NCI-H1105 treated with DMSO at 0.1 percent for 48 hours (cell line): Measurements from ENCODE around the gene NDRG3.
"Not testable (repeated sequence)": the region's sequence is repeated elsewhere in the genome, so short reads cannot be mapped to it uniquely, and the experiment has no call there.

Source experiments
- DNase-seq: peaks from one replicate; lab custom pipeline; 2025; lab: John Stamatoyannopoulos, UW

Gene NDRG3

GRCh38 chr20:36644706-36645095 lies 101.2 kb downstream of the NDRG3 start:
- DNase-seq: no peak

GRCh38 chr20:36644032-36644705 lies 101.7 kb downstream of the NDRG3 start:
- DNase-seq: no peak

GRCh38 chr20:36642136-36642535 lies 103.8 kb downstream of the NDRG3 start:
- DNase-seq: no peak

- no peak for DNase-seq
Observed at GRCh38 chr20:36641506-36641843, 104.4 kb downstream of the NDRG3 start.

GRCh38 chr20:36638876-36639400 lies 107.0 kb downstream of the NDRG3 start:
- not testable (repeated sequence) for DNase-seq

GRCh38 chr20:36634342-36634741 lies 111.5 kb downstream of the NDRG3 start:
- DNase-seq: no peak

- no peak for DNase-seq
Observed at GRCh38 chr20:36633285-36633772, 112.6 kb downstream of the NDRG3 start.

GRCh38 chr20:36632487-36633284 lies 113.2 kb downstream of the NDRG3 start:
- no peak for DNase-seq

GRCh38 chr20:36632147-36632486 lies 113.8 kb downstream of the NDRG3 start:
- no peak for DNase-seq

- no peak for DNase-seq
Observed at GRCh38 chr20:36631646-36632045, 114.2 kb downstream of the NDRG3 start.

- DNase-seq: no peak
Observed at GRCh38 chr20:36629719-36630681, 115.9 kb downstream of the NDRG3 start.

GRCh38 chr20:36628076-36628475 lies 117.8 kb downstream of the NDRG3 start:
- no peak for DNase-seq

- DNase-seq: no peak
Observed at GRCh38 chr20:36624944-36625324, 121.0 kb downstream of the NDRG3 start.

- no peak for DNase-seq
Observed at GRCh38 chr20:36624068-36624943, 121.6 kb downstream of the NDRG3 start.

GRCh38 chr20:36623444-36623843 lies 122.4 kb downstream of the NDRG3 start:
- no peak for DNase-seq

GRCh38 chr20:36620917-36621316 lies 125.0 kb downstream of the NDRG3 start:
- DNase-seq: no peak

GRCh38 chr20:36614781-36615557 lies 130.9 kb downstream of the NDRG3 start:
- DNase-seq: no peak

- no peak for DNase-seq
Observed at GRCh38 chr20:36613974-36614373, 131.9 kb downstream of the NDRG3 start.

- DNase-seq: no peak
Observed at GRCh38 chr20:36611625-36612024, 134.3 kb downstream of the NDRG3 start.

- DNase-seq: not testable (repeated sequence)
Observed at GRCh38 chr20:36608388-36608728, 137.5 kb downstream of the NDRG3 start.
